CD4-positive, alpha-beta T cell treated with Interleukin-6 at 100 ng/mL for 8 hours (primary cell): ENCODE results near the gene USP32.
"Not testable (repeated sequence)": the region's sequence is repeated elsewhere in the genome, so short reads cannot be mapped to it uniquely, and the experiment has no call there.

Experiments
- DNase-seq: peaks from one replicate; pipeline ENCODE4 v3.0.0-alpha.2; 2020; ENCODE audit warnings: mixed read lengths, low spot score

The USP32 gene

GRCh38 chr17:60392042-60392844 lies at the start of gene USP32:
USP32 (minus strand) TSS chr17:60392133; CDS start chr17:60391939, 194 bp downstream.
- DNase-seq, result peak; percentile 99

DNA sequence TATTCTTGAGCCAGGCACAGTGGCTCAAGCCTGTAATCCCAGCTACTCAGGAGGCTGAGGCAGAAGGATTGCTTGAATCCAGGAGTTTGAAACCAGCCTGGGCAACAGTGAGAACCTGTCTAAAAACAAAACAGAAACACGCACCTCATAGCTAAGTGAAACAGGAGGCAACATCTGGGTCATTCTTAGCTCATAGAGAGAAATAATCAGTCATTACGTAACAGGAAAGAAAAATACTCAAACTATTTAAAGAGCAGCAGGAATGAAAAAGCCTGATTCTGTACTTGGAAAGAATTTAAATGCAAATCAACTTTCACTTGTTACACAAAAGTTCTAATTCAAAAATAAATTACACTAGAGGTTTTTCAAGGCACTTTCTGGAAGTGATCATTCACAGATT lies 47.6 kb upstream of the USP32 start:
- no peak for DNase-seq

GRCh38 chr17:60436676-60437075 lies 44.7 kb upstream of the USP32 start:
- no peak for DNase-seq

DNA sequence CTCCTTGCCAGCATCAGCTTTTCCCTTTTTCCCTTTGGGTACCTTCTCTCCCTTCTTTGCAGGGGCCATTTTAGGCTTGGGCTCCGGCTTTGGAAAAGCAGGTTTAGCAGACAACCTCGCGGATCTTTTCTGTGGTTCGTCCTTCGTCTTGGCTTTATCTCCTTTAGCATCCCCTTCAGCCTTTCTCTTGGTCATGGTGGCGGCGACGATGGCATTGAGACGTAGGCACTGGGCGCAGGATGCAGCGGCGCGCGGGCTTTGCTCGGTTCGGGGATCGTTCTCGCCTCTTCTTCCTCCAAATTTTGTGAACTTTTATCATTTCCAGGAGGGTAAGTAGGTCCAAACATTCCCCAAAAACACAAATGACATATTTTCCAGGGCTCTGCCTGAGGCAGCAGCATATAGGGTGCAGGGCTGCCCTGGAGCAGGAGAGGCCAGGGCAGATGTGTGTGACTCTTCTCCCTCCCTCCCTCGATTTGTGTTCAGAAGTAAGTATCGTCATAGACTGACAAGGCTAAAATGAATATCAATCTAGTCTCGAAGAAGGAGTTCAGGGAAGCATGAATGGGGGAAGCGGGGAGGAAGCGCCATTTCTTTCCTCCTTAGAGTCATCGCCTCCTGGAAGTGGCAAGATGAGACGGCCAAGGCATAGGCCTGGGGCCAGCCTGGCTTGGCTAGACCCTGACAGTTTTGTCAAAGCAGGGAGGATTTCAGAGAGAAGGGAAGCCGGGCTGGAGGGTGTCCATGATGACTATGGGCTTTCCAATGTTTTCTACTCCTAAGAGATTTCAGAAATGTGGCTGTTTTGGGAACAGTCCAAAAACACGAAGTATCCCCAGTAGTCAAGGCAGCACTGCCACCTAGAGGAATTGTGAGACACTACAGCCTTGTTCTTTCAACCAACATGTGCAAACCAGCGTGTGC lies 43.6 kb upstream of the USP32 start:
- peak; percentile 62 for DNase-seq

DNA sequence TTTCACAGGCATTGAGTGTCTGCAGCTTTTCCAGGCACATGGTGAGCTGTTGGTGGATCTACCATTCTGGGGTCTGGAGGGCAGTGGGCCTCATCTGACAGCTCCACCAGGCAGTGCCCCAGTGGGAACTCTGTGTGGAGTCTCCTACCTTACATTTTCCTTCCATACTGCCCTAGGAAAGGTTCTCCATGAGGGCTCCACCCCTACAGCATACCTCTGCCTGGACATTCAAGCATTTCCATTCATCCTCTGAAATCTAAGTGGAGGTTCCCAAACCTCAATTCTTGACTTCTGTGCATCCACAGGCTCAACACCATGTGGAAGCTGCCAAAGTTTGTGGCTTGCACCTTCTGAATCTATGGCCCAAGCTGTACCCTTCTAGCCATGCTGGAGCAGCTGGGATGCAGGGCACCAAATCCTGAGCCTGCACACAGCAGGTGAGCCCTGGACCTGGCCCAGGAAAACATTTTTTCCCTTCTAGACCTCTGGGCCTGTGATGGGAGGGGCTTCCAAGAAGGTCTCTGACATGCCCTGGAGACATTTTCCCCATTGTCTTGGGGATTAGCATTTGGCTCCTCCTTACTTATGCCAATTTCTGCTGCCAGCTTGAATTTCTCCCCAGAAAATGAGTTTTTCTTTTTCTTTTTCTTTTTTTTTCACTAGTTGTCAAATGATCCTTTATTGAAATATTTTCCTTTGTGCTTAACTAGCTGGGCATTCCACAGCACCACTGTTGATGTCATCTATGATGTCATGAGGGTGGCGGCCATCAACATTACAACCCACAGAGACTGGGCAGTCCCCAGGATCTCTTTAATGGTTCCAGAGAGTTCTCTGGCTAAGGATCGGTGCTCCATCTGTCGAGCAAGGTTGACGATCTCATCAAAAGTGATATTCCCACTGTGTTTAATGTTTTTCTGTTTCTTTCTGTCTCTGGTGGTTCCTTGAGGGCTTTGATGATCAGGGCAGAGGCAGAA lies 41.4 kb upstream of the USP32 start:
- not testable (repeated sequence) for DNase-seq

- DNase-seq, result not testable (repeated sequence)
These were observed 38.6 kb upstream of the USP32 start for GRCh38 chr17:60430561-60430960.

GRCh38 chr17:60428491-60428890 lies 36.6 kb upstream of the USP32 start:
- DNase-seq, result not testable (repeated sequence)

- no peak for DNase-seq
These were observed 34.7 kb upstream of the USP32 start for GRCh38 chr17:60426596-60426995.

DNA sequence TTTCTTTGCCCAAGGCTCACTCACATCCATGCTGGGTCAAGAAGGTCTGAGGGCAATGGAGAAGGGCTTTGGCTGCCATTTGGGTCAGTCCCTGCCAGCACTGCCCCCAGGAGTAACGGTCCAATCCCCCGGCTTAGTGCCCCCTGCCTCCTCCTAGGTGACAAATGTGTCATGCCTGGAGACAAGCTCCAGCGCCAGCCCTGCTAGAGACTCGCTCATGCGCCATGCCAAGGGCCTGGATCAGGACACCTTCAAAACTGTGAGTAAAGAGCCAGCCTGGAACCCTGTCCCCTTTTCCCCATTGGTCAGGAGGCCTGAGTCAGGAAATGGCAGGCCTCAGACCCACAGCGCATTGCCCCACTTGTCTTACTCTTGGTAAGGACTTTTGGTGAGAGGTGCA lies 33.7 kb upstream of the USP32 start:
- DNase-seq, result no peak

GRCh38 chr17:60423865-60424264 lies 31.9 kb upstream of the USP32 start:
- no peak for DNase-seq

DNA sequence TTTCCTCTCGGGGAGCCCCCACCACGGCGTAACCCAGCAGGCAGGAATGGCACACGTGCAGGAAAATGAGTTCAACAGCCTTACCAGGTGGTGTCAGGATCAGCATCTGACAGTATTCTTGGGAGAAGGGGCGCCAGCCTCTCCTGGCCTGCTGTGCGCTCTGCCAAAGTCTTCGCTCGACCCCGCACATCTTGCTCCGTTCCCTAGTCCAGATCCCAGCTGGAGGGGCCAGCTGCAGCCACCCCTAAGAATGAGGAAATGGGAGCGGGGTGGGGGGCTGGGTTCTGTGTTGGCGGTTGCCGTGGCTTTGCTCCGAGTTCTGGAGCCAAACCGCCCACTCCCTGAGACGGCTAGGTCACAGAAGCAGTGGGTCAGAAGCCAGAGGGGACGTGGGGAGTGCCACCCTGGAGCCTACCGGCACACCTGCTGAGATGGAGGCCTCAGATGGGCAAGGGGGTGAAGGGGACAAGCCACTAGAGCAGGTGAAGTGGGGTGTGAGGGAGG lies 30.3 kb upstream of the USP32 start, which contains the start of gene CHCT1:
TSS of gene CHCT1 (plus strand) at position 328 of the 504 bp plus-strand sequence. CDS start at position 432, 104 bp downstream.
- DNase-seq, result no peak

DNA sequence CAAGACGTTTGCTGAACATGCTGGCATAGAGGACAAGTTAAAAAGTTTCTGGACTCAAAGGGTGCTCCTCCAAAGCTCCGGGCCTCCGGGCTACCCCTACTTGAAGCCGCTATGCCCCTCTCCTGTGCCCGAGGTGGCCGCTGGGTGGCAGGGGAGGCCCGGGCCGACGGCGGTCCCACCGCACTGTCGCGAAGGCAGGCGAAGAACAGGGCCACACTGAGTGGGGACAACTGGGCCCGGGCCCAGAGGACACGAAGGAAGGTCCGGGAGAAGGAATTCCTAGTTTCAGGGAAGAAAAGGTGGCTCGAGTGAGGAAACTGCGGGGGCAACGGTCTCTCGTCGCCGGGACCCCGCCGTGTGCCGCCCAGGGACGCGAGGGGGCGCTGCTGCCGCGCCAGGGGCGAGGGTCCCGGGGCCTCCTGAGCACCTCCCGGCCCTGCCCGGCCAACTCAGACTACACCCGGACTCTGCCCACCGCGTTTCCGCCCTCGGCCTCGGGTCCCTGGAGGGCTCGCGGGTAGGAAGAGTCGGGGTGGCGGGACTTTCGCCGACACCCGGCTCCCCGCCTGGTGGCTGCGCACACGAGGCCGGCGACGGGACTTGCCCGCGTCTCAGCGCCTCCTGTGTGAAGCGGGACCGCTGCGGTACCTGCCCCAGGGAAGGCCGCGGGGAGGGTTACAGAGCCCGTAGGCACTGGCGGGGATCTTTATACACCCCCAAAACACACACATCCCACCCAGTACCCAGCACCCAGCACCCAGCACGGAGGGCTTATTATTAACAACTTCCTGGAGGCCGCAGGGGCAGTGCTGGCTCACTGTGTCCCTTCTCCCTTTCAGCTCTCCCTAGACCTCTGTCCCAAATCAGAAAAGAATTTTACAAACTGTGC lies 29.6 kb upstream of the USP32 start:
- DNase-seq, result peak; percentile 64

DNA sequence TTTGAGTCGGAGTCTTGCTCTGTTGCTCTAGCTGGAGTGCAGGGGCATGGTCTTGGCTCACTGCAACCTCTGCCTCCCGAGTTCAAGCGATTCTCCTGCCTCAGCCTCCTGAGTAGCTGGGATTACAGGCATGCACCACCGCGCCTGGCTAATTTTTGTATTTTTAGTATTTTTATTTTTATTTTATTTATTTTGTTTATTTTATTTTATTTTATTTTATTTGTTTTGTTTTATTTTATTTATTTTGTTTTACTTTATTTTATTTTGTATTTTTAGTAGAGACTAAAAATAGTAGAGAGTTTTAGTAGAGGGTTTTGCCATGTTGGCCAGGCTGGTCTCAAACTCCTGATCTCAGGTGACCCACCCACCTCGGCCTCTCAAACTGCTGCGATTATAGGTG lies 27.9 kb upstream of the USP32 start:
- DNase-seq, result not testable (repeated sequence)

DNA sequence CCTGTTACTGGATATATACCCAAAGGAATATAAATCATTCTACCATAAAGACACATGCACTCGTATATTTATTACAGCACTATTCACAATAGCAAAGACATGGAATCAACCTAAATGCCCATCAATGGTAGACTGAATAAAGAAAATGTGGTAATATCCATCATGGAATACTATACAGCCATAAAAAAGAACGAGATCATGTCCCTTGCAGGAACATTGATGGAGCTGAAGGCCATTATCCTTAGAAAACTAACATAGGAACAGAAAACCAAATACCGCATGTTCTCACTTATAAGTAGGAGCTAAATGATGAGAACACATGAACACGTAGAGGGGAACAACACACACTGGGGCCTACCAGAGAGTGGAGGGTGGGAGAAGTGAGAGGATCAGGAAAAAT lies 27.1 kb upstream of the USP32 start:
- not testable (repeated sequence) for DNase-seq

- no peak for DNase-seq
These were observed 24.5 kb upstream of the USP32 start for GRCh38 chr17:60416368-60416925.

GRCh38 chr17:60415146-60415545 lies 23.2 kb upstream of the USP32 start:
- no peak for DNase-seq

- no peak for DNase-seq
These were observed 20.8 kb upstream of the USP32 start for GRCh38 chr17:60412701-60413100.

GRCh38 chr17:60410001-60410400 lies 18.1 kb upstream of the USP32 start:
- no peak for DNase-seq

DNA sequence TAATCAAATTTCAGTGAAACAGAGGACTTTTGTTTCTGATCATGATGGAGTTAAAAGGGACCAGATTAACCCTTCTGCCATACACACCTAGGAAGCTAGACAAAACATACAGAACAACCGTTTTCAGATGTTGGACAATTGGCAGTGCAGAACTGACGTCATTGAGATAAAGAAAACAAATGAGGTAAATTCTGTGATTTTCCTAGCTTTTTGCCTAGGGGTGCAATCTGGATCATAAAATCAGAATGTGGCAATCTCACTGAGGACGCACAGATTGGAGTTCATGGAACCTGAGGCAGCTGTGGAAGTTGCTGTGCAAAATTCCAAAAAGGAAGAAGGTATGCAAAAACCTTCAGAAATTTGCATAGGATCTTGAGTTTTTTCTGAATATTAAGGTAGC lies 15.0 kb upstream of the USP32 start:
- DNase-seq, result no peak

DNA sequence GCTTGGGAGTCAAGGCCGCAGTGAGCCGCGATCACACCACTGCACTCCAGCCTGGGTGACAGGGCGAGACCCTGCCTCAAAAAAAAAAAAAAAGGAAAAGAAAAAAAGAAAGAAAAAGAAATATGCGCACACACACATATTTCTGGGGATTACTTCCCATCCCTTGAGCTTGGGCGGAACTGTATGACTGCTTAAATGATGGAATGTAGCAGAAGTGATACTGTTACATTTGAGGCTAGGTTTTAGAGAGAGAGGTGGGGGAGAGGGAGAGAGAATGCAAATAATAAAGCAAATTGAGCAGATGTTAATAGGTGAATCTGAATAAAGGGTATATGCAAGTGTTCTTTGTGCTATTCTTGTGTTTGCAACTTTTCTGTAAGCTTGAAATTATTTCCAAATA lies 12.0 kb upstream of the USP32 start:
- DNase-seq, result no peak
